H1 (cell line): ENCODE data around the gene HOXD12. TPM values are rescaled to one million over a fixed set of nuclear protein-coding genes. Genes with fewer than 3 reads are reported as not detected.

Experiments
- ASH2L ChIP-seq: fragments of 200-600, 300-600 bp; sonication (generic); IDR thresholded peaks from one replicate; pipeline ENCODE4 v1.7.1; 2017; ENCODE audit warnings: low read length
- BCL11A ChIP-seq, 2 experiments: IDR thresholded peaks; one replicate each; pipeline ENCODE4 v1.6.1; 2011; ENCODE audit warnings: low read depth in 2 of 2, low read length in 2 of 2, mild to moderate bottlenecking in 2 of 2
- GABPA ChIP-seq: IDR thresholded peaks from 2 replicates; pipeline ENCODE4 v1.6.1; 2011; ENCODE audit warnings: mild to moderate bottlenecking, low read length, moderate library complexity, borderline replicate concordance; ENCODE audit not compliant: insufficient read depth
- KDM1A ChIP-seq: fragments of 200-600, 300-600 bp; sonication (generic); IDR thresholded peaks from 2 replicates; pipeline ENCODE4 v1.7.1; 2016; ENCODE audit warnings: mild to moderate bottlenecking, low read length, borderline replicate concordance
- KDM5A ChIP-seq: fragments of 200-600 bp; IDR thresholded peaks from 2 replicates; pipeline ENCODE4 v1.7.1; 2012; ENCODE audit warnings: mild to moderate bottlenecking, low read length, inconsistent platforms, mixed read lengths
- MAFK ChIP-seq: IDR thresholded peaks from 2 replicates; pipeline ENCODE4 v1.6.1; 2012; ENCODE audit warnings: low read depth, mild to moderate bottlenecking, improper control_type of control experiment, low read length
- PHF8 ChIP-seq: fragments of 200-600 bp; sonication (generic); conservative IDR thresholded peaks from 2 replicates; pipeline ENCODE4 v1.7.1; 2012; ENCODE audit warnings: low read depth, mild to moderate bottlenecking, inconsistent platforms, low read length, moderate library complexity
- RFX5 ChIP-seq: IDR thresholded peaks from 2 replicates; pipeline ENCODE4 v1.6.1; 2011; ENCODE audit warnings: low read depth, low read length, improper control_type of control experiment, borderline replicate concordance
- RNF2 ChIP-seq: fragments of 200-900, 300-1000 bp; sonication (generic); IDR thresholded peaks from 2 replicates; pipeline ENCODE4 v1.7.1; 2016; ENCODE audit warnings: borderline replicate concordance, low read depth, mild to moderate bottlenecking, antibody characterized with exemption, low read length; ENCODE audit not compliant: poor library complexity, severe bottlenecking; ENCODE audit errors: missing control alignments
- SAP30 ChIP-seq: fragments of 300-600 bp; sonication (generic); IDR thresholded peaks from 2 replicates; pipeline ENCODE4 v1.7.1; 2012; ENCODE audit warnings: low read length, moderate library complexity, mild to moderate bottlenecking, inconsistent platforms; ENCODE audit not compliant: insufficient read depth, insufficient replicate concordance
- SIRT6 ChIP-seq: IDR thresholded peaks from one replicate; pipeline ENCODE4 v1.7.1; 2012; ENCODE audit warnings: low read length, inconsistent platforms
- SIX5 ChIP-seq: IDR thresholded peaks from 2 replicates; pipeline ENCODE4 v1.6.1; 2011; ENCODE audit warnings: mild to moderate bottlenecking, low read depth, low read length
- polyA plus RNA-seq, 7 experiments: library from polyadenylated mRNA; depleted of rRNA in 3 of 7; stranded (reverse) in 5 of 7; unstranded in 2 of 7; fragments of >200 nt in 5 of 7; fragments of 200-250 nt in 2 of 7; gene quantifications; 1 replicate in 5 of 7; 2 replicates in 1 of 7; 4 replicates in 1 of 7; pipeline versions ENCODE4 v1.2.1 to v1.2.3, GENCODE V29; 2011 to 2013; ENCODE audit warnings: missing spikeins in 2 of 7, mixed read lengths in 2 of 7
- total RNA-seq: library from RNA; stranded (reverse); fragmentation: NEBNext Ultra II Directional; extraction: Animal tissue kit (Norgen Biotek cat#: 25700); gene quantifications from 2 replicates; pipeline ENCODE4 v1.2.1, GENCODE V29; 2021
- TF ChIP-seq, protein P1 (sequence below): IDR thresholded peaks from 2 replicates; pipeline ENCODE4 v1.6.1; 2011; ENCODE audit warnings: low read length, improper control_type of control experiment

HOXD12 gene
- total and polyA plus RNA-seq, 2 of the 8 experiments (the other 6 are each of a cell fraction or from before 2014, with no cell fraction given) = not detected

DNA sequence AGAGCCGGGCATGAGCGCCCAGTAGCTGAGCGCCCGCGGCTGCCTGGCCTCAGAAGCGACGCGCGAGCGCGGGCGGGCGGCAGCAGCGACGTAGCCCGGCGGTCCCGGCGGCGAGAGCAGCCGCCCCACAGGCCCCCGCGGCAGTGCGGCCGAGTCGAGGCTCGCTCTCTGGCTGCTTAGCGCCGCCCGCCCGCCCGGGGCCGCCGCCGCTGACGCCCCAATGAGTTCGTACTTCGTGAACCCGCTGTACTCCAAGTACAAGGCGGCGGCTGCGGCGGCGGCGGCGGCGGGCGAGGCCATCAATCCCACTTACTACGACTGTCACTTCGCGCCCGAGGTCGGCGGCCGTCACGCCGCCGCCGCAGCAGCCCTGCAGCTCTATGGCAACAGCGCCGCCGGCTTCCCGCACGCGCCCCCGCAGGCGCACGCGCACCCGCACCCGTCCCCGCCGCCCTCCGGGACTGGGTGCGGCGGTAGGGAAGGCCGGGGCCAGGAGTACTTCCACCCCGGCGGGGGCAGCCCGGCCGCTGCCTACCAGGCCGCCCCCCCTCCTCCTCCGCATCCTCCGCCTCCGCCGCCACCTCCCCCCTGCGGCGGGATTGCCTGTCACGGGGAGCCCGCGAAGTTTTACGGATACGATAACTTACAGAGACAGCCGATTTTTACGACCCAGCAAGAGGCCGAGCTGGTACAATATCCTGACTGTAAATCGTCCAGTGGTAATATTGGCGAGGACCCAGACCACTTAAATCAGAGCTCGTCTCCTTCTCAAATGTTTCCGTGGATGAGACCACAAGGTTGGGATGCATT is 30.8 kb downstream of the HOXD12 start (continued):
- TF ChIP-seq, protein P1, sequence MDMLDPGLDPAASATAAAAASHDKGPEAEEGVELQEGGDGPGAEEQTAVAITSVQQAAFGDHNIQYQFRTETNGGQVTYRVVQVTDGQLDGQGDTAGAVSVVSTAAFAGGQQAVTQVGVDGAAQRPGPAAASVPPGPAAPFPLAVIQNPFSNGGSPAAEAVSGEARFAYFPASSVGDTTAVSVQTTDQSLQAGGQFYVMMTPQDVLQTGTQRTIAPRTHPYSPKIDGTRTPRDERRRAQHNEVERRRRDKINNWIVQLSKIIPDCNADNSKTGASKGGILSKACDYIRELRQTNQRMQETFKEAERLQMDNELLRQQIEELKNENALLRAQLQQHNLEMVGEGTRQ = no peak
- no peak for TF ChIP-seq KDM1A
- TF ChIP-seq SAP30 = no peak
- TF ChIP-seq PHF8 = no peak
- no peak for TF ChIP-seq MAFK
- TF ChIP-seq BCL11A (IDR thresholded peaks at IDR 0.05; ENCODE audit: low read depth in 2 of 2, low read length in 2 of 2) = no peak
- no peak for TF ChIP-seq SIRT6
- no peak for TF ChIP-seq SIX5
- no peak for TF ChIP-seq RFX5
- TF ChIP-seq KDM5A = no peak
- TF ChIP-seq ASH2L = no peak
- TF ChIP-seq RNF2 = peak; percentile 65
- TF ChIP-seq GABPA = no peak
